AG09309 (cell line): Measurements from ENCODE around the gene MED12.

Experiments
- DNase-seq: peaks from one replicate; pipeline ENCODE4 v3.0.0-alpha.2; 2010; ENCODE audit warnings: low read depth
- H3K4me3 ChIP-seq: 2 replicates; pipeline ENCODE4 v1.5.1; 2011; ENCODE audit warnings: mild to moderate bottlenecking, low read depth, low read length, moderate library complexity; ENCODE audit not compliant: control insufficient read depth
- CTCF ChIP-seq: IDR thresholded peaks from 2 replicates; pipeline ENCODE4 v1.5.1; 2011; ENCODE audit warnings: mild to moderate bottlenecking, low read depth, low read length, inconsistent platforms; ENCODE audit not compliant: insufficient read depth, control insufficient read depth; ENCODE audit errors: missing control alignments

The MED12 gene

GRCh38 chrX:71154641-71155040, 36.2 kb downstream of the MED12 start:
- no peak for TF ChIP-seq CTCF
- no peak overlapping the region for H3K4me3 ChIP-seq
- no peak for DNase-seq

GRCh38 chrX:71158603-71159002, 40.2 kb downstream of the MED12 start:
- TF ChIP-seq CTCF = no peak

GRCh38 chrX:71159335-71159734, 40.9 kb downstream of the MED12 start:
- TF ChIP-seq CTCF = no peak
- H3K4me3 ChIP-seq = no peak overlapping the region
- DNase-seq = no peak

More at GRCh38 chrX:71158603-71159002, 40.2 kb downstream of the MED12 start:
- DNase-seq = no peak
- no peak overlapping the region for H3K4me3 ChIP-seq

GRCh38 chrX:71160475-71160874, 42.1 kb downstream of the MED12 start:
- no peak for DNase-seq
- H3K4me3 ChIP-seq = no peak overlapping the region
- TF ChIP-seq CTCF = no peak

- no peak for DNase-seq
- no peak for TF ChIP-seq CTCF
Measured at GRCh38 chrX:71162981-71163380, 44.6 kb downstream of the MED12 start.

GRCh38 chrX:71164071-71164470, 45.7 kb downstream of the MED12 start:
- no peak for DNase-seq
- TF ChIP-seq CTCF = no peak
- no peak overlapping the region for H3K4me3 ChIP-seq

More at GRCh38 chrX:71162981-71163380, 44.6 kb downstream of the MED12 start:
- no peak overlapping the region for H3K4me3 ChIP-seq

- H3K4me3 ChIP-seq = no peak overlapping the region
- no peak for TF ChIP-seq CTCF
Measured at GRCh38 chrX:71166461-71166860, 48.1 kb downstream of the MED12 start.

More at GRCh38 chrX:71166461-71166860, 48.1 kb downstream of the MED12 start:
- no peak for DNase-seq
